GM23338 (cell line): ENCODE results near the gene APOBEC3A. TPM values are rescaled to one million over a fixed set of nuclear protein-coding genes. Genes with fewer than 3 reads are reported as not detected.

ENCODE experiments used
- ATAC-seq: fragments of 200-7000 bp; cut with Tn5 transposase; 3 replicates; pipeline ENCODE4 v1.9.1; 2020
- DNase-seq: peaks from one replicate; pipeline ENCODE4 v3.0.0-alpha.2; 2015; ENCODE audit warnings: low spot score
- H2AFZ ChIP-seq: fragments of 200-600 bp; sonication (generic); 2 replicates; pipeline ENCODE4 v1.8.0; 2016; ENCODE audit warnings: antibody characterized with exemption, mild to moderate bottlenecking, moderate library complexity
- H3F3A ChIP-seq: fragments of 200-600 bp; sonication (generic); replicated peaks from 2 replicates; pipeline ENCODE4 v1.8.0; 2017; ENCODE audit warnings: antibody characterized with exemption, mixed run types, low read depth
- H3K27ac ChIP-seq: fragments of 200-600 bp; sonication (generic); 2 replicates; pipeline ENCODE4 v1.6.1; 2016; ENCODE audit warnings: low read depth
- H3K27me3 ChIP-seq: fragments of 200-600 bp; sonication (generic); 2 replicates; pipeline ENCODE4 v1.8.0; 2016; ENCODE audit warnings: mild to moderate bottlenecking, mixed run types, moderate library complexity; ENCODE audit not compliant: insufficient read depth
- H3K36me3 ChIP-seq: fragments of 200-600 bp; sonication (generic); 2 replicates; pipeline ENCODE4 v1.8.0; 2016; ENCODE audit warnings: mild to moderate bottlenecking; ENCODE audit not compliant: insufficient read depth
- H3K4me1 ChIP-seq: fragments of 200-600 bp; sonication (generic); 2 replicates; pipeline ENCODE4 v1.8.0; 2016; ENCODE audit warnings: mild to moderate bottlenecking, moderate library complexity; ENCODE audit not compliant: insufficient read depth
- H3K4me2 ChIP-seq: fragments of 200-600 bp; sonication (generic); 2 replicates; pipeline ENCODE4 v1.7.1; 2017; ENCODE audit warnings: mixed run types
- H3K4me3 ChIP-seq: fragments of 200-600 bp; sonication (generic); 2 replicates; pipeline ENCODE4 v1.6.1; 2016; ENCODE audit warnings: mixed run types
- H3K79me2 ChIP-seq: fragments of 200-600 bp; sonication (generic); replicated peaks from 2 replicates; pipeline ENCODE4 v1.8.0; 2017; ENCODE audit warnings: mild to moderate bottlenecking; ENCODE audit not compliant: insufficient read depth
- H3K9me2 ChIP-seq: fragments of 200-600 bp; sonication (generic); 2 replicates; pipeline ENCODE4 v1.8.0; 2017; ENCODE audit not compliant: insufficient read depth
- H4K20me1 ChIP-seq: fragments of 200-600 bp; sonication (generic); replicated peaks from 2 replicates; pipeline ENCODE4 v1.8.0; 2017; ENCODE audit warnings: mild to moderate bottlenecking; ENCODE audit not compliant: insufficient read depth
- H3K27ac Mint-ChIP-seq: 2 replicates; pipeline ENCODE4 v1.8.0; 2020; ENCODE audit warnings: inconsistent platforms, mild to moderate bottlenecking, moderate library complexity, mixed read lengths
- H3K27me3 Mint-ChIP-seq: 3 replicates; pipeline ENCODE4 v1.8.0; 2022; ENCODE audit warnings: low read depth, mild to moderate bottlenecking, moderate library complexity, mixed read lengths, inconsistent platforms; ENCODE audit not compliant: insufficient read depth, poor library complexity
- H3K36me3 Mint-ChIP-seq: 3 replicates; pipeline ENCODE4 v1.8.0; 2021; ENCODE audit warnings: low read depth, mild to moderate bottlenecking, inconsistent platforms, moderate library complexity, mixed read lengths
- H3K4me1 Mint-ChIP-seq: 3 replicates; pipeline ENCODE4 v1.8.0; 2020; ENCODE audit warnings: mild to moderate bottlenecking, inconsistent platforms, mixed read lengths
- H3K4me3 Mint-ChIP-seq: 3 replicates; pipeline ENCODE4 v1.8.0; 2021; ENCODE audit warnings: moderate library complexity, mild to moderate bottlenecking, inconsistent platforms, mixed read lengths
- H3K9me3 Mint-ChIP-seq: 3 replicates; pipeline ENCODE4 v1.8.0; 2020; ENCODE audit warnings: moderate library complexity, mild to moderate bottlenecking, inconsistent platforms, mixed read lengths
- CREB1 ChIP-seq: fragments of 250-450 bp; sonication (Bioruptor Pico); IDR thresholded peaks from 2 replicates; pipeline ENCODE4 v1.5.0; 2020; ENCODE audit warnings: low read depth, mild to moderate bottlenecking, moderate library complexity
- EZH2 ChIP-seq: fragments of 200-600 bp; sonication (generic); IDR thresholded peaks from one replicate; pipeline ENCODE4 v1.8.0; 2017; ENCODE audit warnings: antibody characterized with exemption, mild to moderate bottlenecking, low read depth; ENCODE audit not compliant: unreplicated experiment
- EZH2phosphoT487 ChIP-seq: fragments of 200-600 bp; sonication (generic); IDR thresholded peaks from one replicate; pipeline ENCODE4 v1.8.1; 2018; ENCODE audit warnings: antibody characterized with exemption; ENCODE audit not compliant: unreplicated experiment
- JUNB ChIP-seq: IDR thresholded peaks from one replicate; pipeline ENCODE4 v1.6.1; 2016; ENCODE audit warnings: antibody characterized with exemption; ENCODE audit not compliant: unreplicated experiment
- NANOG ChIP-seq: IDR thresholded peaks from 2 replicates; pipeline ENCODE4 v1.6.1; 2016; ENCODE audit warnings: antibody characterized with exemption, borderline replicate concordance
- POLR2AphosphoS5 ChIP-seq: IDR thresholded peaks from 2 replicates; pipeline ENCODE4 v1.6.1; 2016; ENCODE audit warnings: antibody characterized with exemption, low read depth
- STAT1 ChIP-seq: IDR thresholded peaks from one replicate; pipeline ENCODE4 v1.6.1; 2016; ENCODE audit warnings: antibody characterized with exemption; ENCODE audit not compliant: unreplicated experiment
- ZNF114 ChIP-seq: fragments of 250-450 bp; sonication (Bioruptor Pico); IDR thresholded peaks from 2 replicates; pipeline ENCODE4 v1.5.0; 2020; ENCODE audit warnings: mild to moderate bottlenecking, moderate library complexity
- polyA plus RNA-seq: library from polyadenylated mRNA; unstranded; fragments of >200 nt; fragmentation: Nextera tagmentation; extraction: Ambion mirVana; gene quantifications from 2 replicates; pipeline ENCODE4 v1.2.1, GENCODE V29; 2016
- total RNA-seq: library from RNA; depleted of rRNA; stranded (reverse); fragments of >200 nt; shearing (Covaris generic); gene quantifications from 2 replicates; pipeline ENCODE4 v1.2.3, GENCODE V29; 2014
- TF ChIP-seq, protein P1 (sequence below): IDR thresholded peaks from one replicate; pipeline ENCODE4 v1.6.1; 2018; ENCODE audit warnings: antibody characterized with exemption; ENCODE audit not compliant: unreplicated experiment
- TF ChIP-seq, protein P2 (sequence below): IDR thresholded peaks from 2 replicates; pipeline ENCODE4 v1.6.1; 2016; ENCODE audit warnings: antibody characterized with exemption
- TF ChIP-seq, protein P3 (sequence below), 2 experiments: fragments of 200-600 bp in 1 of 2; sonication (generic) in 1 of 2; conservative IDR thresholded peaks; 2 replicates each; pipeline versions ENCODE4 v1.5.1 to v1.6.1; 2016 to 2017; ENCODE audit warnings: antibody characterized with exemption in 2 of 2, low read depth in 2 of 2, mild to moderate bottlenecking in 2 of 2, moderate library complexity in 1 of 2

Gene APOBEC3A
- total and polyA plus RNA-seq, 2 experiments from 2014 or later = 0.21 TPM; not detected in 1

DNA sequence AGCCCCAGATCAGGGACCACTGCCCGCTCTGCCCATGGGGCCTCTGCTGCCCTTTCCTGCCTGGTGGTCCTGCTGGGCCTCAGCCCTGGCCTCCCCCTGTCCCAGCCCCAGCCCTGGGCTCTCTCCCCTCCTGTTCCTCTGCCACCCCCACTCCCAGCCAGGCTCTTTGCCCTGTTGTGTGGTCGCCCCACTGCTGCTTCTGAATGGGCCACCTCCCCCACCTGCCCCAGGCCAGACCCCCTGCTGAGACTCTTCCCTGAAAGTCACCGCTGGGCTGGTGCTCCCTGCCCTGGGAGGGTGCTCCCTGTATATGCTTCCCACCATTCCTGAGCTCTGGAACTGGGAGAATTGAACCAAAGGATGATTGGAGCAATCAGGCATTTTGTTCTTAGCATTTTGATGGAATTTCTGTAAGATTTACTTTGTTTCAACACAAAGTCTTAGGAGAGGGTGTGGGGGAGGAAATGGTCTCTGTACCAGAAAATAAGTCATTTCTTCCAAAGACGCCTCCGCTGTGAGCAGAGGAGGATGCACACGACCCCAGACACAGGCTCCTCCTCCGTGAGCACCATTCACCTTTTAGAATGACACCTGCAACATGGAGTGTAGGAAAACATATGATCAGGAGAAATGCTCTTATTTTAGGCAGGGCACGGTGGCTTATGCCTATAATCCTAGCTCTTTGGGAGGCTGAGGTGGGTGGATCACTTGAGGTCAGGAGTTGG, 29.9 kb downstream of the APOBEC3A start (continued):
- TF ChIP-seq, protein P1, sequence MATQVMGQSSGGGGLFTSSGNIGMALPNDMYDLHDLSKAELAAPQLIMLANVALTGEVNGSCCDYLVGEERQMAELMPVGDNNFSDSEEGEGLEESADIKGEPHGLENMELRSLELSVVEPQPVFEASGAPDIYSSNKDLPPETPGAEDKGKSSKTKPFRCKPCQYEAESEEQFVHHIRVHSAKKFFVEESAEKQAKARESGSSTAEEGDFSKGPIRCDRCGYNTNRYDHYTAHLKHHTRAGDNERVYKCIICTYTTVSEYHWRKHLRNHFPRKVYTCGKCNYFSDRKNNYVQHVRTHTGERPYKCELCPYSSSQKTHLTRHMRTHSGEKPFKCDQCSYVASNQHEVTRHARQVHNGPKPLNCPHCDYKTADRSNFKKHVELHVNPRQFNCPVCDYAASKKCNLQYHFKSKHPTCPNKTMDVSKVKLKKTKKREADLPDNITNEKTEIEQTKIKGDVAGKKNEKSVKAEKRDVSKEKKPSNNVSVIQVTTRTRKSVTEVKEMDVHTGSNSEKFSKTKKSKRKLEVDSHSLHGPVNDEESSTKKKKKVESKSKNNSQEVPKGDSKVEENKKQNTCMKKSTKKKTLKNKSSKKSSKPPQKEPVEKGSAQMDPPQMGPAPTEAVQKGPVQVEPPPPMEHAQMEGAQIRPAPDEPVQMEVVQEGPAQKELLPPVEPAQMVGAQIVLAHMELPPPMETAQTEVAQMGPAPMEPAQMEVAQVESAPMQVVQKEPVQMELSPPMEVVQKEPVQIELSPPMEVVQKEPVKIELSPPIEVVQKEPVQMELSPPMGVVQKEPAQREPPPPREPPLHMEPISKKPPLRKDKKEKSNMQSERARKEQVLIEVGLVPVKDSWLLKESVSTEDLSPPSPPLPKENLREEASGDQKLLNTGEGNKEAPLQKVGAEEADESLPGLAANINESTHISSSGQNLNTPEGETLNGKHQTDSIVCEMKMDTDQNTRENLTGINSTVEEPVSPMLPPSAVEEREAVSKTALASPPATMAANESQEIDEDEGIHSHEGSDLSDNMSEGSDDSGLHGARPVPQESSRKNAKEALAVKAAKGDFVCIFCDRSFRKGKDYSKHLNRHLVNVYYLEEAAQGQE = no peak
- TF ChIP-seq, protein P2, sequence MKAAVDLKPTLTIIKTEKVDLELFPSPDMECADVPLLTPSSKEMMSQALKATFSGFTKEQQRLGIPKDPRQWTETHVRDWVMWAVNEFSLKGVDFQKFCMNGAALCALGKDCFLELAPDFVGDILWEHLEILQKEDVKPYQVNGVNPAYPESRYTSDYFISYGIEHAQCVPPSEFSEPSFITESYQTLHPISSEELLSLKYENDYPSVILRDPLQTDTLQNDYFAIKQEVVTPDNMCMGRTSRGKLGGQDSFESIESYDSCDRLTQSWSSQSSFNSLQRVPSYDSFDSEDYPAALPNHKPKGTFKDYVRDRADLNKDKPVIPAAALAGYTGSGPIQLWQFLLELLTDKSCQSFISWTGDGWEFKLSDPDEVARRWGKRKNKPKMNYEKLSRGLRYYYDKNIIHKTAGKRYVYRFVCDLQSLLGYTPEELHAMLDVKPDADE = no peak
- no peak for TF ChIP-seq EZH2phosphoT487
- TF ChIP-seq EZH2 = no peak
- TF ChIP-seq, protein P3, sequence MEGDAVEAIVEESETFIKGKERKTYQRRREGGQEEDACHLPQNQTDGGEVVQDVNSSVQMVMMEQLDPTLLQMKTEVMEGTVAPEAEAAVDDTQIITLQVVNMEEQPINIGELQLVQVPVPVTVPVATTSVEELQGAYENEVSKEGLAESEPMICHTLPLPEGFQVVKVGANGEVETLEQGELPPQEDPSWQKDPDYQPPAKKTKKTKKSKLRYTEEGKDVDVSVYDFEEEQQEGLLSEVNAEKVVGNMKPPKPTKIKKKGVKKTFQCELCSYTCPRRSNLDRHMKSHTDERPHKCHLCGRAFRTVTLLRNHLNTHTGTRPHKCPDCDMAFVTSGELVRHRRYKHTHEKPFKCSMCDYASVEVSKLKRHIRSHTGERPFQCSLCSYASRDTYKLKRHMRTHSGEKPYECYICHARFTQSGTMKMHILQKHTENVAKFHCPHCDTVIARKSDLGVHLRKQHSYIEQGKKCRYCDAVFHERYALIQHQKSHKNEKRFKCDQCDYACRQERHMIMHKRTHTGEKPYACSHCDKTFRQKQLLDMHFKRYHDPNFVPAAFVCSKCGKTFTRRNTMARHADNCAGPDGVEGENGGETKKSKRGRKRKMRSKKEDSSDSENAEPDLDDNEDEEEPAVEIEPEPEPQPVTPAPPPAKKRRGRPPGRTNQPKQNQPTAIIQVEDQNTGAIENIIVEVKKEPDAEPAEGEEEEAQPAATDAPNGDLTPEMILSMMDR (conservative IDR thresholded peaks at IDR 0.05; ENCODE audit: low read depth in 2 of 2) = no peak
- TF ChIP-seq JUNB = no peak
- TF ChIP-seq CREB1 (CRISPR knock-in tag) = no peak
- TF ChIP-seq STAT1 = no peak
- no peak for TF ChIP-seq ZNF114 (CRISPR knock-in tag)

DNA sequence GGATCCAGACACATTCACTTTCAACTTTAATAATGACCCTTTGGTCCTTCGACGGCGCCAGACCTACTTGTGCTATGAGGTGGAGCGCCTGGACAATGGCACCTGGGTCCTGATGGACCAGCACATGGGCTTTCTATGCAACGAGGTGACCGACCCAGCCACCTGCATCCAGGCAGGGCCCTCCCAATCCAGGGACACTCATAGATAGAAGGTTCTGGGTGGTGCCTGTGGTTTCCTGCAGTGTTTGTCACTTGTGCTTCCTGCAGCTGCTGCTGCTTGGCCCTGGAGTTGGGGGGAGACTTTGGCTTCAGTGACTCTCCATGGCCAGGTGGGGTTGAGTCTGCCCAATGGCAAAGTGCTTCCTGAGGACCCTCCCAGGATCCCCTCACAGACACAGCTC, 32.1 kb downstream of the APOBEC3A start:
- peaks cover 5% of the 10 kb centered on the region for H3K4me1 ChIP-seq
- Mint-ChIP-seq H3K27me3 (peaks cover 8% of the 10 kb centered on the region), H3K36me3 (peaks cover 12% of the 10 kb centered on the region), H3K4me1 (peaks cover 26% of the 10 kb centered on the region), H3K27ac (no peak overlapping the region), H3K9me3 (peaks cover 14% of the 10 kb centered on the region), H3K4me3 (no peak overlapping the region)
- H3F3A ChIP-seq = 0 out of 2 replicates have a peak, but pooled peaks cover 5% of the 10 kb centered on the region
- no peaks in the 10 kb centered on the region for H3K79me2 ChIP-seq
- H3K4me3 ChIP-seq = no peak overlapping the region
- H3K27ac ChIP-seq = no peak overlapping the region
- no peaks in the 10 kb centered on the region for H3K27me3 ChIP-seq
- no peak for ATAC-seq
- peaks cover 7% of the 10 kb centered on the region; the same call in 1 of the 2 replicates for H3K36me3 ChIP-seq
- DNase-seq = no peak
- H2AFZ ChIP-seq = no peak overlapping the region
- no peak overlapping the region for H3K4me2 ChIP-seq
- no peaks in the 10 kb centered on the region for H4K20me1 ChIP-seq
- H3K9me2 ChIP-seq = no peaks in the 10 kb centered on the region
- no peak for TF ChIP-seq CREB1 (CRISPR knock-in tag)
- no peak for TF ChIP-seq NANOG
- TF ChIP-seq, protein P3 (conservative IDR thresholded peaks at IDR 0.05; ENCODE audit: low read depth in 2 of 2) = no peak
- TF ChIP-seq JUNB = no peak
- no peak for TF ChIP-seq ZNF114 (CRISPR knock-in tag)
- TF ChIP-seq STAT1 = no peak
- TF ChIP-seq POLR2AphosphoS5 = no peak
- no peak for TF ChIP-seq EZH2phosphoT487
